Right lobe of liver (tissue), 4 donors: Measurements from ENCODE around the gene CA6.
"Not testable (repeated sequence)": the region's sequence is repeated elsewhere in the genome, so short reads cannot be mapped to it uniquely, and the experiment has no call there.

ENCODE experiments used
- POLR2A ChIP-seq: fragments of 450-650 bp; IDR thresholded peaks from one replicate; pipeline ENCODE4 v1.6.1; 2017; ENCODE audit warnings: antibody characterized with exemption, mild to moderate bottlenecking
- TF ChIP-seq, protein P1 (sequence below), 4 donors: fragments of 200-600 bp in 3 of 4; fragments of 450-650 bp in 1 of 4; IDR thresholded peaks; one replicate each; pipeline versions ENCODE4 v1.5.1 to v1.8.0; 2016 to 2022; ENCODE audit warnings: antibody characterized with exemption in 4 of 4, mild to moderate bottlenecking in 2 of 4
- donor health status: DM: no; HTN: no; CAD: no.
- donor health status: DM: no; HTN: no; CAD: no.
- donor health status: DM: no; HTN: yes; CAD: no.

DNA sequence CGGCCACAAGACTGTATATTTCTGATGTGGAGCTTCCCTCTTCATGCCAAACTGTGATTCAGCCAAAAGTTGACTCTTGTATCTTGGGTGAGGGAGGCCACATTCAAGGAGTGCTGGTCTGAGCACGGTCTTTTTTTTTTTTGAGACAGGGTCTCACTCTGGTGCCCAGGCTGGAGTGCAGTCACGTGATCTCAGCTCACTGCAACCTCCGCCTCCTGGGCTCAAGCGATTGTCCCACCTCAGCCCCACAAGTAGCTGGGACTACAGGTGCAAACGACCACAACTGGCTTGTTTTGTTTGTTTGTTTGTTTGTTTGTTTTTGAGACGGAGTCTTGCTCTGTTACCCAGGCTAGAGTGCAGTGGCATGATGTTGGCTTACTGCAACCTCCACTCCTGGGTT lies 8.6 kb upstream of the CA6 start:
- not testable (repeated sequence) for TF ChIP-seq POLR2A
- TF ChIP-seq, protein P1, sequence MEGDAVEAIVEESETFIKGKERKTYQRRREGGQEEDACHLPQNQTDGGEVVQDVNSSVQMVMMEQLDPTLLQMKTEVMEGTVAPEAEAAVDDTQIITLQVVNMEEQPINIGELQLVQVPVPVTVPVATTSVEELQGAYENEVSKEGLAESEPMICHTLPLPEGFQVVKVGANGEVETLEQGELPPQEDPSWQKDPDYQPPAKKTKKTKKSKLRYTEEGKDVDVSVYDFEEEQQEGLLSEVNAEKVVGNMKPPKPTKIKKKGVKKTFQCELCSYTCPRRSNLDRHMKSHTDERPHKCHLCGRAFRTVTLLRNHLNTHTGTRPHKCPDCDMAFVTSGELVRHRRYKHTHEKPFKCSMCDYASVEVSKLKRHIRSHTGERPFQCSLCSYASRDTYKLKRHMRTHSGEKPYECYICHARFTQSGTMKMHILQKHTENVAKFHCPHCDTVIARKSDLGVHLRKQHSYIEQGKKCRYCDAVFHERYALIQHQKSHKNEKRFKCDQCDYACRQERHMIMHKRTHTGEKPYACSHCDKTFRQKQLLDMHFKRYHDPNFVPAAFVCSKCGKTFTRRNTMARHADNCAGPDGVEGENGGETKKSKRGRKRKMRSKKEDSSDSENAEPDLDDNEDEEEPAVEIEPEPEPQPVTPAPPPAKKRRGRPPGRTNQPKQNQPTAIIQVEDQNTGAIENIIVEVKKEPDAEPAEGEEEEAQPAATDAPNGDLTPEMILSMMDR (IDR thresholded peaks at IDR 0.05), result not testable (repeated sequence)
